ENCODE measurements around the gene KRT76. TPM values are rescaled to one million over a fixed set of nuclear protein-coding genes. Genes with fewer than 3 reads are reported as not detected.

The KRT76 gene
- total RNA-seq, 1 donor from 2014 or later, result not detected

DNA sequence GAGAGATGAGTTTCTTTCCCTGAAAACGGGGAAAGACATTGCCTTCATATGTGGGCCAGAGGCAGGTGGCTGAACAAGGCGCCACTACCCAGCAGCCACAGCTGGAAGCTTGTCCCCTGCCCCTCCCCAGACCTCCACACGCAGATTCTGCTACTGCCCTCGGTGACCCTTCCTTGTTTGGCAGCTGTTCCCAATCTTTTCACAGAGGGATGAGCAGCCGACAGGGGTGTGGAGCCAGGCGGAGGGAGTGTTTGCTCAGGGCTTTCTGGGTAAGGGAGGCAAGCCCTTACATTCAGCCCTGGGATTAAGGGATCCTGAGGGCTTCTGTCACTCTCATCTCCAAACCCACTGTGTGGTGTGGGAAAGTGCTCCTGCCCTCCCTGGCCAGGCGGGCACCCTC is 41.2 kb upstream of the KRT76 start:
- no peaks in the 10 kb centered on the region for H3K9me3 ChIP-seq
- DNase-seq (no peak), ATAC-seq (no peak)
- no peak overlapping the region for H3K27ac ChIP-seq
- peaks cover 54% of the 10 kb centered on the region for H3K27me3 ChIP-seq (ENCODE audit: low read depth)
- H3K4me1 ChIP-seq, result peaks cover 15% of the 10 kb centered on the region
- TF ChIP-seq, protein P1, sequence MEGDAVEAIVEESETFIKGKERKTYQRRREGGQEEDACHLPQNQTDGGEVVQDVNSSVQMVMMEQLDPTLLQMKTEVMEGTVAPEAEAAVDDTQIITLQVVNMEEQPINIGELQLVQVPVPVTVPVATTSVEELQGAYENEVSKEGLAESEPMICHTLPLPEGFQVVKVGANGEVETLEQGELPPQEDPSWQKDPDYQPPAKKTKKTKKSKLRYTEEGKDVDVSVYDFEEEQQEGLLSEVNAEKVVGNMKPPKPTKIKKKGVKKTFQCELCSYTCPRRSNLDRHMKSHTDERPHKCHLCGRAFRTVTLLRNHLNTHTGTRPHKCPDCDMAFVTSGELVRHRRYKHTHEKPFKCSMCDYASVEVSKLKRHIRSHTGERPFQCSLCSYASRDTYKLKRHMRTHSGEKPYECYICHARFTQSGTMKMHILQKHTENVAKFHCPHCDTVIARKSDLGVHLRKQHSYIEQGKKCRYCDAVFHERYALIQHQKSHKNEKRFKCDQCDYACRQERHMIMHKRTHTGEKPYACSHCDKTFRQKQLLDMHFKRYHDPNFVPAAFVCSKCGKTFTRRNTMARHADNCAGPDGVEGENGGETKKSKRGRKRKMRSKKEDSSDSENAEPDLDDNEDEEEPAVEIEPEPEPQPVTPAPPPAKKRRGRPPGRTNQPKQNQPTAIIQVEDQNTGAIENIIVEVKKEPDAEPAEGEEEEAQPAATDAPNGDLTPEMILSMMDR (IDR thresholded peaks at IDR 0.05), result no peak
- H3K4me3 ChIP-seq, result no peak overlapping the region
- intact Hi-C loops (cut with DNase I), result no loop called here
- H3K36me3 ChIP-seq, result no peaks in the 10 kb centered on the region

GRCh38 chr12:52817699-52818238 is 40.6 kb upstream of the KRT76 start:
- intact Hi-C loops (cut with DNase I), result no loop called here
- H3K4me1 ChIP-seq, result peaks cover 15% of the 10 kb centered on the region
- no peak overlapping the region for H3K27ac ChIP-seq
- no peak for ATAC-seq
- H3K4me3 ChIP-seq, result no peak overlapping the region
- no peak for DNase-seq
- H3K27me3 ChIP-seq (ENCODE audit: low read depth), result peaks cover 54% of the 10 kb centered on the region
- no peaks in the 10 kb centered on the region for H3K9me3 ChIP-seq
- no peaks in the 10 kb centered on the region for H3K36me3 ChIP-seq
- TF ChIP-seq, protein P1 (IDR thresholded peaks at IDR 0.05), result no peak

DNA sequence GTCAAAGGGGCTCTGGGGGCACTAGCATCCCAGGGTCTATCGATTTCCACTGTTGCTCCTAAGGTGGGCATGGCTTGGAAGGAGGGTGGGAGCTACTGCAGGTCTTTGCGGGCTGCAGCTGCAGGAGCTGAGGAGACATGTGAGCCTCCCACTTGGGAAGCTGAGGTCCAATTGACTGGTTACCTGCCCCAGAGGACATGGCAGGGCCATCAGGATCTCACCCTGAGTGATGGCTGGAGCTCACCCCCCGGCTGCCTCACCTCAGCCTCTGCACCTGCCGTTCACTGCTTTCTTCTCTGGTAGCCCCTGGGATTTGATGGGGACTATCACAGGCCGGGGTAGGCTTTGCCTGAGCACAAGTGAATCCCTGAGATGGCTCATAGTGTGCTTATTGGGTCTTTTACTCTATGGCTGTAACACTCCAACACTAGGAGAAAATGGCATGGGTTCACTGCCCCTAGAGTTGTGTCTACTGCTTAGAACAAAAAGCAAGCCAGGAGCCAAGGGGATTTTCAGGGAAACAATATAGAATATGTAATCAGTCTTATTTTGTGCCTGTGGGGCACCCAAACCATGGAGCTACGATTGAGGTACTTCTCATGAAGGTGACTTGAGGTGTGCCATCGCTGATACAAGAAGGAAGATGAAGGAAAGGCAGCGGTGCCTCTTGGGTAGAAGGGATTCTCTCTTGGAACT is 40.0 kb upstream of the KRT76 start:
- Histone ChIP-seq H3K27me3 (ENCODE audit: low read depth) (peaks cover 52% of the 10 kb centered on the region), H3K4me1 (peaks cover 12% of the 10 kb centered on the region), H3K4me3 (no peak overlapping the region), H3K27ac (no peak overlapping the region), H3K36me3 (no peaks in the 10 kb centered on the region), H3K9me3 (no peaks in the 10 kb centered on the region)
- TF ChIP-seq, protein P1 (IDR thresholded peaks at IDR 0.05), result no peak
- intact Hi-C loops (cut with DNase I), result no loop called here
- DNase-seq, result no peak
- no peak for ATAC-seq

- no peak for ATAC-seq
- H3K27me3 ChIP-seq (ENCODE audit: low read depth), result peaks cover 46% of the 10 kb centered on the region
- DNase-seq, result no peak
Measured at GRCh38 chr12:52815676-52816588, 38.8 kb upstream of the KRT76 start.

DNA sequence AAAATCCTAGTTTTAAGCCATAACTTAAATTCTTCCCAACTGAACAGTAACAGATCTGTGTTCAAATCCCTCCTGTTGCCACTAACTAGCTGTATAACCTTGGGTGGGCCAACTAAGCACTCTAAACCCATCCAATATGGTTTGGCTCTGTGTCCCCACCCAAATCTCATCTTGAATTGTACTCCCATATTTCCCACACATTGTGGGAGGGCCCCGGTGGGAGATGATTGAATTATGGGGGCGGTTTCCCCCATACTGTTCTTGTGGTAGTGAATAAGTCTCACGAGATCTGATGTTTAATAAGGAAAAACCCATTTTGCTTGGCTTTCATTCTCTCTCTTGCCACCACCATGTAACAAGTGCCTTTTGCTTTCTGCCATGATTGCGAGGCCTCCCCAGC is 38.0 kb upstream of the KRT76 start:
- Histone ChIP-seq H3K27ac (no peak overlapping the region), H3K9me3 (no peaks in the 10 kb centered on the region), H3K36me3 (no peaks in the 10 kb centered on the region), H3K4me3 (no peak overlapping the region), H3K4me1 (peaks cover 8% of the 10 kb centered on the region), H3K27me3 (ENCODE audit: low read depth) (peaks cover 39% of the 10 kb centered on the region)
- ATAC-seq (no peak), DNase-seq (no peak)
- intact Hi-C loops (cut with DNase I), result no loop called here
- TF ChIP-seq, protein P1 (IDR thresholded peaks at IDR 0.05), result no peak

More at GRCh38 chr12:52815676-52816588, 38.8 kb upstream of the KRT76 start:
- TF ChIP-seq, protein P1 (IDR thresholded peaks at IDR 0.05), result no peak
- H3K4me3 ChIP-seq, result no peak overlapping the region
- H3K27ac ChIP-seq, result no peak overlapping the region
- intact Hi-C loops (cut with DNase I), result no loop called here
- no peaks in the 10 kb centered on the region for H3K9me3 ChIP-seq
- H3K36me3 ChIP-seq, result no peaks in the 10 kb centered on the region
- H3K4me1 ChIP-seq, result peaks cover 8% of the 10 kb centered on the region

Measured in lower lobe of right lung (tissue), 2 donors.